Large intestine (tissue), 3 donors: ENCODE measurements around the gene KIRREL3. TPM values are rescaled to one million over a fixed set of nuclear protein-coding genes. Genes with fewer than 3 reads are reported as not detected.

Experiments
- DNase-seq, 2 donors: peaks; one replicate each; pipeline versions ENCODE4 v3.0.0 to v3.0.0-alpha.2; 2013
- H3K27ac ChIP-seq: one replicate; pipeline ENCODE4 v1.5.1; 2013; ENCODE audit warnings: low read length
- H3K27me3 ChIP-seq: 2 replicates; pipeline ENCODE4 v1.6.1; 2013; ENCODE audit warnings: low read length; ENCODE audit not compliant: control insufficient read depth, insufficient read depth
- H3K36me3 ChIP-seq: 2 replicates; pipeline ENCODE4 v1.6.1; 2013; ENCODE audit warnings: low read length; ENCODE audit not compliant: control insufficient read depth, insufficient read depth
- H3K4me1 ChIP-seq: one replicate; pipeline ENCODE4 v1.6.1; 2013; ENCODE audit warnings: low read length; ENCODE audit not compliant: control insufficient read depth, insufficient read depth
- H3K4me3 ChIP-seq: one replicate; pipeline ENCODE4 v1.5.1; 2013; ENCODE audit warnings: low read length
- H3K9me3 ChIP-seq: one replicate; pipeline ENCODE4 v1.6.1; 2013; ENCODE audit warnings: mild to moderate bottlenecking, low read depth, low read length, moderate library complexity; ENCODE audit not compliant: control insufficient read depth
- WGBS: methylation state at CpG from one replicate; pipeline ENCODE4 v1.1.5; 2013; ENCODE audit warnings: low lambda C conversion rate; ENCODE audit not compliant: insufficient coverage; 5-methylcytosine and 5-hydroxymethylcytosine counted together
- polyA plus RNA-seq: library from polyadenylated mRNA; unstranded; fragments of 120-200 nt; gene quantifications from one replicate; pipeline ENCODE4 v1.2.1, GENCODE V29; 2013

The KIRREL3 gene
- polyA plus RNA-seq, 1 donor, result 0.96 TPM

GRCh38 chr11:126587541-126587940 lies 413.0 kb downstream of the KIRREL3 start:
- Histone ChIP-seq H3K36me3 (no peaks in the 10 kb centered on the region), H3K4me1 (no peaks in the 10 kb centered on the region), H3K9me3 (no peaks in the 10 kb centered on the region), H3K27me3 (peaks cover 33% of the 10 kb centered on the region), H3K27ac (no peak overlapping the region), H3K4me3 (no peak overlapping the region)
- WGBS, result 100% methylated on average over 1 of the region's 4 CpGs
- DNase-seq, result no peak

GRCh38 chr11:126585774-126586491 lies 414.6 kb downstream of the KIRREL3 start:
- H3K27me3 ChIP-seq, result peaks cover 33% of the 10 kb centered on the region

DNA sequence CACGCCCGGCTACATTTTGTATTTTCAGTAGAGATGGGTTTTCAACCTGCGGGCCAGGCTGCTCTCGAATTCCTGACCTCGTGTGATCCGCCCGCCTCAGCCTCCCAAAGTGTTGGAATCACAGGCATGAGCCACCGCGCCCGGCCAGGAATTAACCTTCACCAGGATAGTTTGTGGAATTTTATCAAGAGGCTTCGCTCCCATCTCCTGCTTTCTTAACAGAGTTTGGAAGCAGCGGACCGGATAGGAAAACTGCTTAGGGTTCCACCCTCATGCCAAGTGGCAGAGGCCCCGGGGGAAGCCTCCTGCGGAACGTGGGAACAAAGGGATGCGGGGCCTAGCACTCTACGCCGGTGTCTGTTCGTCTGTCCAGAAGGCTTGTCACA lies 415.2 kb downstream of the KIRREL3 start:
- DNase-seq, result no peak
- Histone ChIP-seq H3K27ac (no peak overlapping the region), H3K36me3 (no peaks in the 10 kb centered on the region), H3K9me3 (no peaks in the 10 kb centered on the region), H3K4me3 (no peak overlapping the region), H3K27me3 (peaks cover 33% of the 10 kb centered on the region), H3K4me1 (no peaks in the 10 kb centered on the region)
- WGBS, result no CpG with 5 or more reads among the region's 20 CpGs

More at GRCh38 chr11:126585774-126586491, 414.6 kb downstream of the KIRREL3 start:
- DNase-seq, result peak; percentile 34 to 46
- WGBS, result 20% methylated on average over 1 of the region's 23 CpGs
- Histone ChIP-seq H3K4me3 (no peak overlapping the region), H3K27ac (peak overlapping the region; percentile 21), H3K36me3 (no peaks in the 10 kb centered on the region), H3K9me3 (no peaks in the 10 kb centered on the region), H3K4me1 (no peaks in the 10 kb centered on the region)

GRCh38 chr11:126583594-126584427 lies 416.8 kb downstream of the KIRREL3 start:
- Histone ChIP-seq H3K4me1 (no peaks in the 10 kb centered on the region), H3K27ac (no peak overlapping the region), H3K27me3 (peaks cover 24% of the 10 kb centered on the region), H3K36me3 (no peaks in the 10 kb centered on the region), H3K9me3 (no peaks in the 10 kb centered on the region), H3K4me3 (no peak overlapping the region)
- no peak for DNase-seq
- WGBS, result no CpG with 5 or more reads among the region's 26 CpGs

DNA sequence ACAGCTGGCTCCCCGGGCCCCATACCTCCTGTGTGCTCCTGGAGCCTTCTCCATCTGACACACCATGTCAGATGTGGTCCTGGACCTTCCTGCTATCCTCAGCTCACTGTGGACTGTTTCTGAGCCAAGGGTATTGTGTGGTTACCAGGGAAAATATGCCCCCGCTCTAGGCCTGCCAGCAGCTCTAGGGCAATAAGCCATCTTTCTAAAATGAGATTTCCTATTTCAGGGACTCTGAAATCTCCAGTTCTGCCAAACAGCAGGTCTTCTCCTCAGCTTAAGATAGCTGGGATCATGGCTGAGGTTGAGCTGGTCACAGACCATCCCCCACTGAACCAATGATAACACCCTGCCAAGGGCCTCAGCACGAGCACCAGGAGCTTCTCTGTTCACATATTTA lies 417.5 kb downstream of the KIRREL3 start:
- no CpG with 5 or more reads among the region's 3 CpGs for WGBS

GRCh38 chr11:126581871-126582648 lies 418.5 kb downstream of the KIRREL3 start:
- H3K27ac ChIP-seq, result no peak overlapping the region
- no peaks in the 10 kb centered on the region for H3K4me1 ChIP-seq
- H3K9me3 ChIP-seq, result no peaks in the 10 kb centered on the region
- H3K27me3 ChIP-seq, result peaks cover 16% of the 10 kb centered on the region
- no CpG with 5 or more reads among the region's 11 CpGs for WGBS
- H3K36me3 ChIP-seq, result no peaks in the 10 kb centered on the region
- DNase-seq, result no peak
- H3K4me3 ChIP-seq, result no peak overlapping the region

More for the DNA sequence above, 417.5 kb downstream of the KIRREL3 start:
- H3K4me3 ChIP-seq, result no peak overlapping the region
- no peak overlapping the region for H3K27ac ChIP-seq
- peaks cover 22% of the 10 kb centered on the region for H3K27me3 ChIP-seq
- DNase-seq, result no peak
- no peaks in the 10 kb centered on the region for H3K36me3 ChIP-seq
- no peaks in the 10 kb centered on the region for H3K9me3 ChIP-seq
- no peaks in the 10 kb centered on the region for H3K4me1 ChIP-seq

DNA sequence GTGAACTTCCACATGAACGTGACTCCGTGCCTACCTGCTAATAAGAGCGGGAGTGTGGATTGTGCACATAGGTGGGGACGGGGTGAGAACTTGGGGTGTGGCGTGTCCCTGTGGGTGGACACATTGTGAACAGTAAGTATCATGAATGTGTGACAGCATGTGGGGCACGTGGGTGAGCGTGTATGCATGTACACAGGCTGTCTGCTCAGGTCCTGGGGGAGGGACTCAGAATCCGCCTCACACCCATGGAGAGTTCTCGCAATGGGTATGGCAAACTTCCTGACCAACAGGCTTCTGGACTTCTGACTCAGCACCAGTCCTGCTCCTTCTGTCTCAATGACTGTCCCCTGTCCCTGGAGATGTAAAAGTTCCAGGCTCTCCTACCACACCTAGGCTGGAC lies 422.1 kb downstream of the KIRREL3 start:
- H3K27ac ChIP-seq, result no peak overlapping the region
- H3K36me3 ChIP-seq, result no peaks in the 10 kb centered on the region
- no peak for DNase-seq
- no peaks in the 10 kb centered on the region for H3K9me3 ChIP-seq
- H3K4me1 ChIP-seq, result no peaks in the 10 kb centered on the region
- WGBS, result no CpG with 5 or more reads among the region's 9 CpGs
- H3K4me3 ChIP-seq, result no peak overlapping the region
- peaks cover 4% of the 10 kb centered on the region for H3K27me3 ChIP-seq

DNA sequence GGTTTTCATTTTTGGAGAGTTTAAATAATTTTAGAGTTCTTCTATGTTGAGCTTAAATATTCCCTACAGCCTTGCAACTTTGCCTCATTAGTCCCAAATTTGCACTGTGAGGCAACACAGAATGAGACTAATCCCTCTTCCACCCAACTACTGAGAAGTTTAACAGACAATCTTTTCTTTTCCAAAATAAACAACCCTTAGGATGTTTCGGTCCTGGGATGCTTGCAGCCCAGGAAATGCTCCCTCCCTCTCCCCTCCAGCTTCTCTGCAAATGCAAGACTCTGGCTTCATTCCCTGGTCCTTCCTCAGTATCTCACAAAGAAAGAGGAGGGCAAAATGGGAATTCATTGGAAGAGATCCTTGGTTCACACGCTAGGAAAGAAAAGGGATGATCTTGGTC lies 422.5 kb downstream of the KIRREL3 start:
- no peak for DNase-seq
- Histone ChIP-seq H3K27ac (no peak overlapping the region), H3K27me3 (peaks cover 4% of the 10 kb centered on the region), H3K9me3 (no peaks in the 10 kb centered on the region), H3K4me3 (no peak overlapping the region), H3K4me1 (no peaks in the 10 kb centered on the region), H3K36me3 (no peaks in the 10 kb centered on the region)
- WGBS, result no CpG with 5 or more reads among the region's 2 CpGs

DNA sequence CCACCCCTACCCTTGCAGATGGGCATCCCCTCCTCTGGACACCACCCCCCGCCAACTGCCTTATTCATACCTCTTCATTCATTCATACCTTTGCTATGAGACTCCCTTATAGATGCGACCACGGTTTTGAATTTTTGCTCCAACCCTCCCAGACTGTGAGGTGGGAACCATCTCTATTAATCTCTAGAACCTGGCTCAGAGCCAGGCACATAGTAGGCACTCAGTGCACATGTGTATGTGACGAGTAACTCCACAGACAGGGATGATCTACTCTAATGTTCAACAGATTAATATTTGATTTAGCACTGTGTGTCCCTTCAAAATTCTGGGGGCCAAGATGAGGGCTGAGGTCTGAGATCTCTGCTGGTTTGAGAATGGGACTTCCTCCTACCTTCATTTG lies 424.7 kb downstream of the KIRREL3 start:
- Histone ChIP-seq H3K27ac (no peak overlapping the region), H3K9me3 (no peaks in the 10 kb centered on the region), H3K36me3 (no peaks in the 10 kb centered on the region), H3K4me3 (no peak overlapping the region), H3K4me1 (no peaks in the 10 kb centered on the region), H3K27me3 (peaks cover 4% of the 10 kb centered on the region)
- no peak for DNase-seq
- 100% methylated on average over 1 of the region's 4 CpGs for WGBS

GRCh38 chr11:126573325-126573978 lies 427.1 kb downstream of the KIRREL3 start:
- DNase-seq, result no peak
- WGBS, result no CpG with 5 or more reads among the region's 11 CpGs
- Histone ChIP-seq H3K36me3 (no peaks in the 10 kb centered on the region), H3K27me3 (peaks cover 4% of the 10 kb centered on the region), H3K9me3 (no peaks in the 10 kb centered on the region), H3K4me1 (no peaks in the 10 kb centered on the region), H3K27ac (no peak overlapping the region), H3K4me3 (no peak overlapping the region)
